NCI-H524 (cell line): ENCODE results near the gene BRCA2.
"Not testable (repeated sequence)": the region's sequence is repeated elsewhere in the genome, so short reads cannot be mapped to it uniquely, and the experiment has no call there.

Experiments
- DNase-seq, 2 experiments: peaks; one replicate each; lab custom pipeline; 2025; lab: John Stamatoyannopoulos, UW

BRCA2 gene

DNA sequence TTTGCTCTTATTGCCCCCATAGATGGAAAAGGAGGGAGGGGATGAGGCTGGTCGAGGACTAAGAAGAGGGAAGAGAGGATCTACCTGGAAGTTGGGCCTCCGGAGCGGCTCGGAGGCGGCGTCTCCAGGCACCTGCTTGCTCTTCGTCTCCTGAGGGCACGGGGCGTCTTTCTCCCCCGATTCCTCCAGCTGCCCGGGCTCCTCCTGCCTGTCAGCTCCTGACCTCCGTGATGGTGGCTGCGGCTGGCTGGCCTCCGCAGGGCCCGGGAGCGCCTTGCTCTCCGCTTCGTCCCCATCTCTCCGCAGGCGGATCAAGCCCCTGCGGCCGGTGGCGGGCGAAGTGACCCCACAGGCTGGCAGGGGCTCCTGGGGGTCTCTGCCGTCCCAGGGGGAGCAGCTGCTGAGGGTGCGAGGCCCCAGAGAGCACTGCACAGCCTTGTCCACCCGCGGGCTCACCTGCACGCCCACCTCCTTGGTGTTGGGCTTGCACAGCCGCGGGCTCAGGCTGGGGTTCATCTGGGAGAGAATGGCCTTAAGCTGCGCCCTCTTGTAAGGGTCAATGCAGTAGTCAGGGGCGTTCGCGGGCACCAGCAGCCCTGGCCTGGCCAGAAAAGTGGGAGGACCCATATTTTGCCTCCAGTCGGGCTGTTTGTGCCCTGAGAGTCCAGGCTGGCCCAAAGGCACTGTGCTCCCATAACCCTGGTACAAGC lies 4.0 kb upstream of the BRCA2 start:
- no peak for DNase-seq

DNA sequence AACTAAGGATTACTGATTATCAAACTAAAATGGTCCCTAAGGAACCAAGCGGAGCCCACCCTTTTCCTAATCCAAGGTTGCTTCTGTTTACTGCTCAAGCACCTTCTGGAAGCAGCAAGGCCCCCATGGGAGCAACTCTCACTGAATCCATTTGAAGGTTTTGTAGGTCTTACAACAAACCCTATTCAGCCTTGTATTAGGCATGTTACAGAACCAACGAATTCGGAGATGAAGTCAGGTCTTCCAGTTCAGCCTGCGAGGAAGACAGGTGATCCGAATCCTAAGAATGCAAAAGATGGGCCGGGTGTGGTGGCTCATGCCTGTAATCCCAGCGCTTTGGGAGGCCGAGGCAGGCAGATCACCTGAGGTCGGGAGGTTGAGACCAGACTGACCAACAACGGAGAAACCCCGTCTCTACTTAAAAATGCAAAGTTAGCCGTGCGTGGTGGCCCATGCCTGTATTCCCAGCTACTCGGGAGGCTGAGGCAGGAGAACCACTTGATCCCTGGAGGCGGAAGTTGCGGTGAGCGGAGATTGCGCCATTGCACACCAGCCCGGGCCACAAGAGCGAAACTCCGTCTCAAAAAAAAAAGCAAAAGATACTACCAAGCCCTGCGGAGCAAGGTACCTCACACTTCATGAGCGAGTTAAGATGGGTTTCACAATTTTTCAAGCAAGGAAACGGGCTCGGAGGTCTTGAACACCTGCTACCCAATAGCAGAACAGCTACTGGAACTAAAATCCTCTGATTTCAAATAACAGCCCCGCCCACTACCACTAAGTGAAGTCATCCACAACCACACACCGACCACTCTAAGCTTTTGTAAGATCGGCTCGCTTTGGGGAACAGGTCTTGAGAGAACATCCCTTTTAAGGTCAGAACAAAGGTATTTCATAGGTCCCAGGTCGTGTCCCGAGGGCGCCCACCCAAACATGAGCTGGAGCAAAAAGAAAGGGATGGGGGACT lies 754 bp upstream of the BRCA2 start:
- peak in 1 of 2 experiments; percentile 34 for DNase-seq

DNA sequence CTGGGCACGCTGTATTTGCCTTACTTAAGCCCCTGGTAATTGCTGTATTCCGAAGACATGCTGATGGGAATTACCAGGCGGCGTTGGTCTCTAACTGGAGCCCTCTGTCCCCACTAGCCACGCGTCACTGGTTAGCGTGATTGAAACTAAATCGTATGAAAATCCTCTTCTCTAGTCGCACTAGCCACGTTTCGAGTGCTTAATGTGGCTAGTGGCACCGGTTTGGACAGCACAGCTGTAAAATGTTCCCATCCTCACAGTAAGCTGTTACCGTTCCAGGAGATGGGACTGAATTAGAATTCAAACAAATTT lies 676 bp downstream of the BRCA2 start:
- no peak for DNase-seq

DNA sequence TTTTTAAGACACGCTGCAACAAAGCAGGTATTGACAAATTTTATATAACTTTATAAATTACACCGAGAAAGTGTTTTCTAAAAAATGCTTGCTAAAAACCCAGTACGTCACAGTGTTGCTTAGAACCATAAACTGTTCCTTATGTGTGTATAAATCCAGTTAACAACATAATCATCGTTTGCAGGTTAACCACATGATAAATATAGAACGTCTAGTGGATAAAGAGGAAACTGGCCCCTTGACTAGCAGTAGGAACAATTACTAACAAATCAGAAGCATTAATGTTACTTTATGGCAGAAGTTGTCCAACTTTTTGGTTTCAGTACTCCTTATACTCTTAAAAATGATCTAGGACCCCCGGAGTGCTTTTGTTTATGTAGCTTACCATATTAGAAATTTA lies 1.2 kb downstream of the BRCA2 start:
- DNase-seq: no peak

DNA sequence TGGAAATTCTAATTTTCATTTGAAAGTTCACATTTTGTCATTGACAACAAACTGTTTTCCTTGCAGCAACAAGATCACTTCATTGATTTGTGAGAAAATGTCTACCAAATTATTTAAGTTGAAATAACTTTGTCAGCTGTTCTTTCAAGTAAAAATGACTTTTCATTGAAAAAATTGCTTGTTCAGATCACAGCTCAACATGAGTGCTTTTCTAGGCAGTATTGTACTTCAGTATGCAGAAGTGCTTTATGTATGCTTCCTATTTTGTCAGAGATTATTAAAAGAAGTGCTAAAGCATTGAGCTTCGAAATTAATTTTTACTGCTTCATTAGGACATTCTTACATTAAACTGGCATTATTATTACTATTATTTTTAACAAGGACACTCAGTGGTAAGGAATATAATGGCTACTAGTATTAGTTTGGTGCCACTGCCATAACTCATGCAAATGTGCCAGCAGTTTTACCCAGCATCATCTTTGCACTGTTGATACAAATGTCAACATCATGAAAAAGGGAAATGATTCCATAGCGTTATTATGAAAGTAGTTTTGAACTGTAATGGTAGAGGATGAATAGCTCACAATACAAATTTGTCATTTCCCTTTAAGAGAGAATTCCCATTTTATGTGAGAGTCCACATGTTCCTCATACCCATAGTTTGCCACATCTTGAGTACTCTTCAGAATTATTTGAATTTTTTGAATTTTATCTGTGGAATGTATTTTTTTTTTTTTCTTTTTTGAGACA lies 2.6 kb downstream of the BRCA2 start:
- DNase-seq: no peak

DNA sequence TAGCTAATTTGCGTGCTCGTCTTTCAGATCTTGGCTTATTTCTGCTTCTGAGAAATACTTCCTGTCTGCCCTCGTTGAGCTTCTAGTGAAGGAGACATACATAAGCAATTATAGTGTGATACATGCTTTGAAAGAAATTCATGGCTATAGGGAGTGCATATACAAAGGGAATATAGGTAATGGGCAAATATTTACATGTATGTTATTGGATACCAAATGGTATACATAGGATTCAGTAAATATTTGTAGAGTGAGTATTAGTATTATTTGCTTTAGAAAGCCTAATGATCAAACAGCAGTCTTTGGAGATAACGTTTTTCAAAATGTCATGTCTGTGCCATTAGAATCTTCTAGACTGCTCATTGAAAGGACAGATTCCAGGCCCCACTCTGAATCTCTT lies 5.2 kb downstream of the BRCA2 start:
- no peak for DNase-seq

DNA sequence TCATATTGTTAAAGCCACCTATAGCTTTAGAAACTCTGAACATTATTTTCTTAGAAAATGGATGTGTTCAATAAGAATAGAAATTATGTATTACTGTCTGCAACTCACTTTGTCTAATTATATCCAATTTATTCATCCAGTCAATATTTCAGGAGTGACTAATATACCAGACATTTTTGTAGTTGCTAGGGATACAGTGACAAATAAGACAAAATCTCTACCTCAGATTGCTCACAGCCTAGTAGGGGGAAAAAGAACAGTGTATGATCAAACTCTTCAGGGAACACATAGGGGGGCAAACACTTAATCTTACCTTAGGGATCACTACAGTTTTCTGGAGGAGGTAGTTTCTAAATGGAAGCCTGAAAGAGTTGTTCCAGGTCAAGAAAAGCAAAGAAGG lies 8.6 kb downstream of the BRCA2 start:
- no peak for DNase-seq

DNA sequence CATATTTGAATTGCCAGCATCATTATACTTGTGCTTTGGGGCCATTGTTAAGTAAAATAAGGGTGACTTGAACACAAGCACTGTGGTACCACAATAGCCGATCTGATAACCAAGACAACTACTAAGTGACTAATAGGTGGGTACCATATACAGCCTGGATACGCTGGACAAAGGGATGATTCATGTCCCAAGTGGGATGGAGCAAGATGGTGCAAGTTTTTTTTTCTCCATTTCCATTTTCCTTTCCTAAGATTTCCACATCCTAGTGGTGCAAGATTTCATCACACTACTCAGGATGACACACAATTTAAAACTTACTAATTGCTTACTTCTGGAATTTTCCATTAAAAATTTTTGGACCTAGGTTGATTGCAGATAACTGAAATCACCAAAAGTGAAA lies 15.1 kb downstream of the BRCA2 start:
- no peak for DNase-seq

DNA sequence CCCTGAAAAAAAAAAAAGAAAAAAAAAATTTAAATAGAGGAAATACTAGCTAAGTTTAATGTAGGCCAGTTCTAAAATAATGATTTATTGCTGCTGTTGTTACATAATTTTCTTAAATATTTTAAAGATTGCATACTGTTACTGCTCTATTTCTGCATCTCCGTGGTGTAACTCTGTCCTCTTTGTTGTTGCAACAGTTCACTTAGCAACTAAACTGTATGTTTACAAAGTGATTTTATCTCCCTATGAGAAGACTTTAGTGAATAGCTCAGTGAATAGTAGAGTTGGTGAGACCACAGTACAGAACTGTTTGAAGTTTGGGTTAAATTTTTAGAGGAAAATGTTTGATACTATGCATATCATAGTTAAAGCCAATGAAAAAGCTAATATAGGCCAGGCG lies 19.4 kb downstream of the BRCA2 start:
- DNase-seq: no peak

DNA sequence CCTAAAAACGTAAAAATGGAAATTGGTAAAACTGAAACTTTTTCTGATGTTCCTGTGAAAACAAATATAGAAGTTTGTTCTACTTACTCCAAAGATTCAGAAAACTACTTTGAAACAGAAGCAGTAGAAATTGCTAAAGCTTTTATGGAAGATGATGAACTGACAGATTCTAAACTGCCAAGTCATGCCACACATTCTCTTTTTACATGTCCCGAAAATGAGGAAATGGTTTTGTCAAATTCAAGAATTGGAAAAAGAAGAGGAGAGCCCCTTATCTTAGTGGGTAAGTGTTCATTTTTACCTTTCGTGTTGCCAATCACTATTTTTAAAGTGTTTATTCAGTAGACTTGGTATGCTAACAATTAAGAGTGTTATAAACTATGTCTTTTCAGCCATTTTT lies 25.6 kb downstream of the BRCA2 start:
- no peak for DNase-seq

DNA sequence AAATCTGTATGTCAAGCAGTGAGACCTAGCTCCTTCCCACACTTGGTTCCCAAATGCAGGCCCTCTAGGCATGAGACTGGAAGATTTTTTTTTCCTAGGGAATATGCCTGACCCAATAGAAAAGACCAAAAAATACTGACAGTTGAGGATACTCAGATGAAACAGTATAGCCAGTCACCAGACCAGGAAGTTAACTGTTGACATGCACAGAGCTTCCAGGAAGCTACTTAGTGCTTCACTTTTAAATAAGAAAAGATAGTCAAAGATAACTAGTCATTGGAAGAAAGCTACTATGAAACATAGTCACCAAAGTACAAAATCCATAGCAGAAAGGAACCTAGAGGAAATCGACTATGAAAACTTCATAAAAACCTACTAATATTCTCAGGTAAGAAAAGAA lies 32.3 kb downstream of the BRCA2 start:
- DNase-seq: no peak

DNA sequence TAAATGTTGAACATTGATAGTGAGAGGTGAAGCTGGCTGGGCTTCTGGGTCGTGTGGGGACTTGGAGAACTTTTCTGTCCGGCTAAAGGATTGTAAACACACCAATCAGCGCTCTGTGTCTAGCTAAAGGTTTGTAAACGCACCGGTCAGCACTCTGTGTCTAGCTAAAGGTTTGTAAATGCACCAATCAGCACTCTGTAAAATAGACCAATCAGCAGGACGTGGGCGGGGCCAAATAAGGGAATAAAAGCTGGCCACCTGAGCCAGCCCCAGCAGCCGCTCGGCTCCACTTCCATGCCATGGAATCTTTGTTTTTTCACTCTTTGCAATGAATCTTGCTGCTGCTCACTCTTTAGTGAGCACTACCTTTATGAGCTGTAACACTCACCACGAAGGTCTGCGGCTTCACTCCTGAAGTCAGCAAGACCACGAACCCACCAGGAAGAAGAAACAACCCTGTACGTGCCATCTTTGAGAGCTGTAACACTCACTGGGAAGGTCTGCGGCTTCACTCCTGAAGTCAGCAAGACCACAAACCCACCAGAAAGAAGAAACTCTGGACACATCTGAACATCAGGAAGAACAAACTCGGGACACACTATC lies 35.6 kb downstream of the BRCA2 start:
- not testable (repeated sequence) for DNase-seq

DNA sequence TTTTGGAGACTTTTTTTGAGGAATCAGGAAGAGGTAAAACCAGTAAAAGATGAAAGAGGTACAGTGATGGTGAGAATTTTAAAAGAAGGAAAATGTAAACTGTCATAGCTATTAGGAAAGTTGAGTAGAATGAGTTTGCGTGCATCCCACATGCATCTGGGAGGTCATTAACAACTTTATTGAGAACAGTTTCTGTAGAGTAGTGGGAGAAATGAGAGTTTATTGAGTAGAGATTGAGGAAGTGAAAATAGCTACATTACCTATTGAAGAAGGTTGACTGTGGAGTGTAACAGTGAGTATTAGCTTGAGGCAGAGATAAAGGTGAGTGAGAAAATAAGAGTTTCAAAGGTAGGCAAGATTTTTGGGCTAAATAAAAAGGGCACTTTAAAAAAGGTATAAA lies 38.7 kb downstream of the BRCA2 start:
- no peak for DNase-seq

DNA sequence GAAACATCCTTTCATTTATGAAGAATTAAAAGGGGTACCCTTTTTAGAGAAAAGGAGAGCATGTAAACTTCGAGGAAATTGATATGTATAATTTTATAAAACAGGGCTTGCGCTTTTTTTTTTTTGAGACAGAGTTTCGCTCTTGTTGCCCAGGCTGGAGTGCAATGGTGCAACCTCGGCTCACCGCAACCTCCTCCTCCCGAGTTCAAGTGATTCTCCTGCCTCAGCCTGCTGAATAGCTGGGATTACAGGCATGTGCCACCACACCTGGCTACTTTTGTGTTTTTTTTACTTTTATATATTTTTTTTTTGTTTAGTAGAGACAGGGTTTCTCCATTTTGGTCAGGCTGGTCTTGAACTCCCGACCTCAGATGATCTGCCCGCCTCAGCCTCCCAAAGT lies 40.6 kb downstream of the BRCA2 start:
- not testable (repeated sequence) for DNase-seq

DNA sequence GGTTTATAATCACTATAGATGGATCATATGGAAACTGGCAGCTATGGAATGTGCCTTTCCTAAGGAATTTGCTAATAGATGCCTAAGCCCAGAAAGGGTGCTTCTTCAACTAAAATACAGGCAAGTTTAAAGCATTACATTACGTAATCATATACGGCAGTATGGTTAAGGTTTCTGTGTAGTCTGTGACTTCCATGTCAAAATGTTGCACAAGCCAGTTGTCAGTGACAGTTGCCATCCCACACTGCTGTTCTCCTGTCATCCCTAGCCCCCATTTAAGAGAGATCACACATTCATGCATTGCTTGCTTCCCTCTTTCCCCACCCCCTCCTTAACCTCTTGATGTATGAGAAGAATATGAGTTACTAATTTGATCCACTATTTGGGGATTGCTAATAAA lies 47.3 kb downstream of the BRCA2 start:
- no peak for DNase-seq

DNA sequence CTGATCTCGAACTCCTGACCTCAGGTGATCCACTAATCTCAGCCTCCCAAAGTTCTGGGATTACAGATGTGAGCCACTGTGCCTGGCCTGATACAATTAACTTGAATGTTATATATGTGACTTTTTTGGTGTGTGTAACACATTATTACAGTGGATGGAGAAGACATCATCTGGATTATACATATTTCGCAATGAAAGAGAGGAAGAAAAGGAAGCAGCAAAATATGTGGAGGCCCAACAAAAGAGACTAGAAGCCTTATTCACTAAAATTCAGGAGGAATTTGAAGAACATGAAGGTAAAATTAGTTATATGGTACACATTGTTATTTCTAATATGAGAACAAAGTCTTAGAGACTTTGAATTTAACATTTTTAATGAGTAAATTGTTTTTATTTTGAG lies 55.5 kb downstream of the BRCA2 start:
- DNase-seq: no peak

DNA sequence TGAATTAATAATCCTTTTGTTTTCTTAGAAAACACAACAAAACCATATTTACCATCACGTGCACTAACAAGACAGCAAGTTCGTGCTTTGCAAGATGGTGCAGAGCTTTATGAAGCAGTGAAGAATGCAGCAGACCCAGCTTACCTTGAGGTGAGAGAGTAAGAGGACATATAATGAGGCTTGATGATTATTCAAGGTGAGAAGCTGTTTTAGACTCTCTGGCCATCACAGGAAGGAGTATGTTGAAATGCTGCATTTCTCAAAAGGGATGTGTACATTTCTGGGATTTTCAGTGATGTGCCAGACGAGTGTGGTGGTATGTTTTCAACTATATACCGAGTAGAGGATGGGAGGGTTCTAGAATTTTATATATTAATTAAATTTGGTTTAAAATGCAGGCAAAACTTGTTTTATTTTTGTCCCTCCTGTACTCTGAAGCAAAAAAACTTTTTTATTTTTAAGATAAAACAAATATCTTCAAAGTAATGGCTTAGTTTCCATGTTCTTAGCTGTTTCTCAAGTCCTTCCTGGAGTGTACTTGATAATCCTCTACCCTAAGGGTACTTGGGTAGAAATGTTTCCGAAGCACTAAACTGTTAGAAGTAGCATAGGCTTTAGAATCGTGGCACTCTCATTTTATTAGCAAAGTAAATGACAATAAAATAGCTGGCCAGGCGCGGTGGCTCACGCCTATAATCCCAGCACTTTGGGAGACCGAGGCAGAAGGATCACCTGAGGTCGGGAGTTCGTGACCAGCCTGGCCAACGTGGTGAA lies 61.5 kb downstream of the BRCA2 start:
- no peak for DNase-seq

DNA sequence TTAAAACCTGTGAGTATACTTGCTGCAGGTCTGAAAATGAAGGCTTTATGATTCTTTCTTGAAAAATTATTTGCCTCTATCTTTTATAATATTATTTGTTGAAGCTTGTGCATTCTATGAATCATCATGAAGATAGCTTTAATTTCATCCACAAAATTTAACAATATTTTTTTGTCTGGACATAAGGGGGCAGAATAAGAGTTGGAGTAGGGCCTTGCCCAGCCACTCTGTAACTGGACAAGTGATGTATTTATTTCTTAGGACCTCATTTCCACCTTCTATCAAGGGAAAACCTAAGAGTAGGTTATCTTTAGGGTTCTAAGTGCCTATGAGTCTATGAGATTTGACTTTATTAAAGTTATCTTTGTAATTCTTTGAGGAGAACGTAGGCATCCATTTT lies 62.7 kb downstream of the BRCA2 start:
- no peak for DNase-seq

DNA sequence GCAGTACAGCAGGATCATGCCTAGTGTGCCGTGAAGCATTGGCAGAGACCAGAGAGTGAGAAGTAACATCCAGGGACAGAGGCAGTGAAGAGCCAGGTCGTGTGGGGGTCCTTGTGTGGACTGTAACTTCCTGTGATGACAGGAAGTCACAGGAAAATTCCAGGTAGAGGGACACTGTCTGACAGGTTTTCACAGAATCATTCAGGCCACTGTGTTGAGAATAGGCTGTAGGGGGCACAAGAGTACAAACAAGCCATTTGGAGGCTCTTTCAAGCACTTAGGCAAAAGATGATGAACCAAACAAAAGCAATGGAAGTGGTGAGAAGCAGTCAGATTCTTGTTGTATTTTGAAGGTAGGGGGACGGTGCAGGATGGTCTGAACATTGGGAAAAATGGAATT lies 66.2 kb downstream of the BRCA2 start:
- DNase-seq: peak in 1 of 2 experiments; percentile 13

DNA sequence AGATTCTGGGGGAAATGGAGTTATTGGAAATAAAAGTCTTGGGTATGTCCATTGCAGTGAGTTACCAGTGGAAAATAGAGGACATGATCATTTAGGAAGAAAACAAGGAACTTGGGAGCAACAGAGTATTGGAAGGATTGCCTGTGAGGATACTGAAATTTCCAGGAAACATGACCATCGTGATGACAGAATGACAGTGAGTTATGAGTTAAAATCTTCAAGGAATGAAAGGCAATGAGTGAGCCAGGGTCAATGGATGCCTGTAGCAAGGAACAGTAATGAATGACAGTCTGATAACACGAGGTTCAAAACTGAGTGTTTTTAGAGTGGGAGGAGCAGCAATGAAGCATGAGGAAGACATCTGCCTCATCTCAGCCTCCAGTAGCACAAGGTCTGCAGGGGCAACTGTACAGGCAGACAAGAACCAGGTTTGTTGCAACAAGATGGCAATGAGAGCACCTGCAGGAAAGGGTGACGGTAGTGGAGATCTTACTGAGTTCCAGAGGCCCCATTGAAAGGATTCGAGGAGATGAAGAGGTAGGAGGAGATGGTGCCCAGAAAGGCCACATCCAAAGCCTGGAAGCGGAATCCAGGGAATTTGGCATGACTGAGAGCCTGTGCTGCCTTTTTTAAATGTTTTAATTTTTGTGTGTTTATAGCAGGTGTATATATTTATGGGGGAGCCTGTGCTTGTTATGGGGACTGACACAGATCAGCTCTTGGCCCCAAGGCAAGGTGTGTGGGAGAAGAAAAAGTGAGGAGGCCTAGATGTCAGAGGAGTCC lies 68.7 kb downstream of the BRCA2 start:
- DNase-seq: no peak

DNA sequence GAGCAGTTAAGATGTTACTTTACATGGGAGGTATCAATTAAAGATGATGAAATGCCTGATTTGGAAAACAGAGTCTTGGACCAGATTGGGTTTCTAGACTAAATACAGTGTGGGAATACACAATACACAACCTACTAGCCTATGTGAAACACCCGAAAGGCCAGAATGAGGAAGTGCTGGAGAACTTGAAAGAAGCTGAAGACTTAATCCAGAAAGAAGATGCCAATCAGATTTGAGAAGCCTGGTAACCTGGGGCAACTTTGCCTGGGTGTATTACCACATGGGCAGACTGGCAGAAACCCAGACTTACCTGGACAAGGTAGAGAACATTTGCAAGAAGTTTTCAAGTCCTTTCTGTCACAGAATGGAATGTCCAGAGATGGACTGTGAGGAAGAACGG lies 69.4 kb downstream of the BRCA2 start:
- no peak for DNase-seq
